ENCODE data around the gene ANKRD34A. TPM values are rescaled to one million over a fixed set of nuclear protein-coding genes. Genes with fewer than 3 reads are reported as not detected.

ANKRD34A gene
- total and polyA plus RNA-seq, 2 of the 13 experiments (the other 11 are each of a cell fraction or from before 2014, with no cell fraction given) = 0.05 to 0.07 TPM

DNA sequence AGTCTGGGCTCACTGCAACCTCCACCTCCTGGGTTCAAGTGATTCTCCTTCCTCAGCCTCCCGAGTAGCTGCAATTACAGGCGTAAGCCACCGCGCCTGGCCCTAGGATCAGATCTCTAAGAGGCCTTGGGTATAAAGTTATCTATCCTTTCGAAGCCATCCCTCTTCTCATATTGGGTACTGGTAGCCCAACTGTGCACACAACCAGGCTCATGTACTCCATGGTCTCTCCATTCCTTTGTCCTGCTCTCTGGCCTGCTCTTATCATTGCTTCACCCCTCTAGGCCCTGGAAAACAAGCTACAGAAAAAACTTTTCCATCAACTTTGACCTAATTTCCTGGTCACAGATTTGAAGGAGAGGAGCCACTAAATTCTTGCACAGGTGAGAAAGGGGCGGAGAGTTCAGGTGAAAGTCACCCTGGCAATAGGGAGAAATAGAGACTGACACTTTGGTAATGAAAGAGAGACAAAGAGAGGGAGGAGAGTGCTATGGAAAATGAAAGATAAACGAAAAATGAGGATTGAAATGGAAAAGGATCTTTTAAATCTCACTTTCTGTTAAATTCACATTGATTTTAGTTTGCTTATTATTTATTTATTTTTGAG, 26.0 kb upstream of the ANKRD34A start:
- 28% methylated on average over 3 of the region's 7 CpGs for whole genome bisulfite sequencing (ENCODE audit: low lambda C conversion rate)
- Histone ChIP-seq H3K4me3 (replicated peaks in 1 of 3; ENCODE audit: insufficient read depth in 1 of 3, low read depth in 2 of 3, low read length in 3 of 3) (no peak overlapping the region), H3K9me3 (ENCODE audit: low read length) (no peaks in the 10 kb centered on the region), H3K79me2 (ENCODE audit: insufficient read depth, low read length) (peaks cover 19% of the 10 kb centered on the region), H3K27ac (ENCODE audit: extremely low read length, insufficient read depth, low read length) (peak overlapping the region; percentile 46), H3K4me2 (ENCODE audit: low read depth, low read length) (0 out of 2 replicates have a peak overlapping the region, but pooled peaks have one; percentile 1), H3K36me3 (replicated peaks in 1 of 2; ENCODE audit: control insufficient read depth in 1 of 2, insufficient read depth in 2 of 2, low read length in 2 of 2) (peaks cover 2 to 22% of the 10 kb centered on the region in 2 experiments; a peak in 3 of 5 replicates), H3K9ac (ENCODE audit: insufficient read depth, low read depth, low read length) (no peak overlapping the region), H3K27me3 (ENCODE audit: control insufficient read depth in 1 of 2, insufficient read depth in 2 of 2, low read length in 2 of 2) (no peaks in the 10 kb centered on the region; a peak in 1 of 5 replicates), H2AFZ (ENCODE audit: low read length) (no peak overlapping the region), H3K4me1 (ENCODE audit: insufficient read depth, low read length) (peaks cover 78% of the 10 kb centered on the region), H4K20me1 (ENCODE audit: insufficient read depth, low read length) (peaks cover 41% of the 10 kb centered on the region)
- DNase-seq (ENCODE audit: low spot score) (peak; percentile 58), ATAC-seq (peak; percentile 67), FAIRE-seq (no peak)
- CTCF ChIA-PET (ENCODE audit: low intra/inter-chr PET ratio, low total read pairs) = no interaction called here
- POLR2A ChIA-PET = interaction anchor here (1.0 to 1.8 kb wide), 7 partner anchors 8 to 98 kb away, joined by 3 to 7 read pairs (median 4); partner anchors contain the start of genes ANKRD34A and POLR3GL
- BruUV-seq (replicated peaks) = no TSS peak
- in situ Hi-C loops (cut with HindIII; ENCODE audit: extremely low pct_ligation_motif_present, low pct_unique_long_range_greater_than_20kb) = no loop called here
- intact Hi-C loops (cut with micrococcal nuclease; ENCODE audit: unreplicated experiment) = no loop called here
- TF ChIP-seq ZNF513 (CRISPR knock-in tag; conservative IDR thresholded peaks at IDR 0.05) = no peak
- TF ChIP-seq CEBPB (IDR thresholded peaks at IDR 0.05; ENCODE audit: borderline replicate concordance, low read depth, low read length) = peak; percentile 79
- no peak for TF ChIP-seq ZNF34 (CRISPR knock-in tag; IDR thresholded peaks at IDR 0.05; ENCODE audit: borderline replicate concordance)
- TF ChIP-seq ZNF331 (CRISPR knock-in tag; IDR thresholded peaks at IDR 0.05) = 0 out of 2 replicates have a peak, but pooled peaks have one; percentile 35
- peak; percentile 69 for TF ChIP-seq SP5 (CRISPR knock-in tag; IDR thresholded peaks at IDR 0.05; ENCODE audit: borderline replicate concordance, low read depth)
- peak; percentile 43; the same call in 1 of the 2 replicates for TF ChIP-seq ZC3H4 (CRISPR knock-in tag; IDR thresholded peaks at IDR 0.05; ENCODE audit: borderline replicate concordance)
- peak; percentile 45; the same call in 1 of the 2 replicates for TF ChIP-seq FOXO1 (CRISPR knock-in tag; IDR thresholded peaks at IDR 0.05)
- TF ChIP-seq ATF1 (CRISPR knock-in tag; IDR thresholded peaks at IDR 0.05) = no peak
- TF ChIP-seq SOX13 (IDR thresholded peaks at IDR 0.05) = no peak
- peak in 1 of 2 experiments; percentile 29; a peak in 1 of 4 replicates for TF ChIP-seq SOX13 (CRISPR knock-in tag; conservative IDR thresholded peaks at IDR 0.05 in 1 of 2, IDR thresholded peaks at IDR 0.05 in 1 of 2)
- TF ChIP-seq, protein P1, sequence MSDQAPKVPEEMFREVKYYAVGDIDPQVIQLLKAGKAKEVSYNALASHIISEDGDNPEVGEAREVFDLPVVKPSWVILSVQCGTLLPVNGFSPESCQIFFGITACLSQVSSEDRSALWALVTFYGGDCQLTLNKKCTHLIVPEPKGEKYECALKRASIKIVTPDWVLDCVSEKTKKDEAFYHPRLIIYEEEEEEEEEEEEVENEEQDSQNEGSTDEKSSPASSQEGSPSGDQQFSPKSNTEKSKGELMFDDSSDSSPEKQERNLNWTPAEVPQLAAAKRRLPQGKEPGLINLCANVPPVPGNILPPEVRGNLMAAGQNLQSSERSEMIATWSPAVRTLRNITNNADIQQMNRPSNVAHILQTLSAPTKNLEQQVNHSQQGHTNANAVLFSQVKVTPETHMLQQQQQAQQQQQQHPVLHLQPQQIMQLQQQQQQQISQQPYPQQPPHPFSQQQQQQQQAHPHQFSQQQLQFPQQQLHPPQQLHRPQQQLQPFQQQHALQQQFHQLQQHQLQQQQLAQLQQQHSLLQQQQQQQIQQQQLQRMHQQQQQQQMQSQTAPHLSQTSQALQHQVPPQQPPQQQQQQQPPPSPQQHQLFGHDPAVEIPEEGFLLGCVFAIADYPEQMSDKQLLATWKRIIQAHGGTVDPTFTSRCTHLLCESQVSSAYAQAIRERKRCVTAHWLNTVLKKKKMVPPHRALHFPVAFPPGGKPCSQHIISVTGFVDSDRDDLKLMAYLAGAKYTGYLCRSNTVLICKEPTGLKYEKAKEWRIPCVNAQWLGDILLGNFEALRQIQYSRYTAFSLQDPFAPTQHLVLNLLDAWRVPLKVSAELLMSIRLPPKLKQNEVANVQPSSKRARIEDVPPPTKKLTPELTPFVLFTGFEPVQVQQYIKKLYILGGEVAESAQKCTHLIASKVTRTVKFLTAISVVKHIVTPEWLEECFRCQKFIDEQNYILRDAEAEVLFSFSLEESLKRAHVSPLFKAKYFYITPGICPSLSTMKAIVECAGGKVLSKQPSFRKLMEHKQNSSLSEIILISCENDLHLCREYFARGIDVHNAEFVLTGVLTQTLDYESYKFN (CRISPR knock-in tag; conservative IDR thresholded peaks at IDR 0.05) = peak; percentile 53
- TF ChIP-seq PAWR (CRISPR knock-in tag; IDR thresholded peaks at IDR 0.05; ENCODE audit: borderline replicate concordance) = no peak
